ENCODE results near the gene SLC7A8. TPM values are rescaled to one million over a fixed set of nuclear protein-coding genes. Genes with fewer than 3 reads are reported as not detected.
"Not testable (repeated sequence)": the region's sequence is repeated elsewhere in the genome, so short reads cannot be mapped to it uniquely, and the experiment has no call there.

Gene SLC7A8
- polyA plus RNA-seq, 1 donor (not counting 4 experiments of a cell fraction or from before 2014, with no cell fraction given) = 29.1 TPM

DNA sequence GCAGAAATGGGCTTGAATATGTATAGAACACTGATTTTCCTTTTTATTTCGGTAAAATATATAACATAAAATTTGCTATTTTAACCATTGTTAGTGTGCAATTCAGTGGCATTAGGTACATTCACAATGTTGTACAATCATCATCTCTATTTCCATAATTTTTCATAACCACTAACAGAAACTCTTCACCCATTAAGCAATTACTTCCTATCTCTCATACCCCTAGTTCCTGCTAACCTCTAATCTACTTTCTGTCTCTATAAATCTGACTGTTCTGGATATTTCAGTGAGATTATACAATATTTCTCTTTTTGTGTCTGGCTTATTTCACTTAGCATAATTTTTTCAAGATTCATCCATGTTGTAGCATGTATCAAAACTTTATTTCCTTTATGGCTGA lies 45.4 kb upstream of the SLC7A8 start:
- dilution Hi-C loops (cut with MboI; ENCODE audit: extremely low pct_ligation_motif_present, low sequenced_read_pairs) = no loop called here
- no peaks in the 10 kb centered on the region for H3K27me3 ChIP-seq (ENCODE audit: control insufficient read depth, extremely low read depth, insufficient read depth, low read length)
- H3K9me3 ChIP-seq (ENCODE audit: control insufficient read depth, low read depth, low read length) = no peaks in the 10 kb centered on the region
- H3K27ac ChIP-seq (ENCODE audit: control insufficient read depth, insufficient read depth, low read length) = no peak overlapping the region
- H2AFZ ChIP-seq (ENCODE audit: control insufficient read depth, low read length) = no peak overlapping the region
- TF ChIP-seq EZH2 (IDR thresholded peaks at IDR 0.05; ENCODE audit: low read length) = no peak
- TF ChIP-seq, protein P1, sequence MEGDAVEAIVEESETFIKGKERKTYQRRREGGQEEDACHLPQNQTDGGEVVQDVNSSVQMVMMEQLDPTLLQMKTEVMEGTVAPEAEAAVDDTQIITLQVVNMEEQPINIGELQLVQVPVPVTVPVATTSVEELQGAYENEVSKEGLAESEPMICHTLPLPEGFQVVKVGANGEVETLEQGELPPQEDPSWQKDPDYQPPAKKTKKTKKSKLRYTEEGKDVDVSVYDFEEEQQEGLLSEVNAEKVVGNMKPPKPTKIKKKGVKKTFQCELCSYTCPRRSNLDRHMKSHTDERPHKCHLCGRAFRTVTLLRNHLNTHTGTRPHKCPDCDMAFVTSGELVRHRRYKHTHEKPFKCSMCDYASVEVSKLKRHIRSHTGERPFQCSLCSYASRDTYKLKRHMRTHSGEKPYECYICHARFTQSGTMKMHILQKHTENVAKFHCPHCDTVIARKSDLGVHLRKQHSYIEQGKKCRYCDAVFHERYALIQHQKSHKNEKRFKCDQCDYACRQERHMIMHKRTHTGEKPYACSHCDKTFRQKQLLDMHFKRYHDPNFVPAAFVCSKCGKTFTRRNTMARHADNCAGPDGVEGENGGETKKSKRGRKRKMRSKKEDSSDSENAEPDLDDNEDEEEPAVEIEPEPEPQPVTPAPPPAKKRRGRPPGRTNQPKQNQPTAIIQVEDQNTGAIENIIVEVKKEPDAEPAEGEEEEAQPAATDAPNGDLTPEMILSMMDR (optimal IDR thresholded peaks at IDR 0.05 in 1 of 3, IDR thresholded peaks at IDR 0.05 in 1 of 3, conservative IDR thresholded peaks at IDR 0.05 in 1 of 3; ENCODE audit: extremely low read depth in 1 of 3, insufficient read depth in 2 of 3, low read length in 3 of 3) = no peak
- H3K9me1 ChIP-seq (ENCODE audit: control insufficient read depth, extremely low read depth, insufficient read depth, low read length) = no peaks in the 10 kb centered on the region
- FAIRE-seq (no peak), DNase-seq (ENCODE audit: low read depth, low spot score) (no peak)
- H3K9ac ChIP-seq (ENCODE audit: control insufficient read depth, extremely low read depth, insufficient read depth, low read length) = no peak overlapping the region
- peaks cover 5% of the 10 kb centered on the region for H3K4me1 ChIP-seq (ENCODE audit: control insufficient read depth, extremely low read depth, insufficient read depth, low read length)
- H3K79me2 ChIP-seq (ENCODE audit: control insufficient read depth, insufficient read depth, low read length) = no peaks in the 10 kb centered on the region
- no peak overlapping the region for H3K4me2 ChIP-seq (ENCODE audit: control insufficient read depth, extremely low read depth, insufficient read depth, low read depth, low read length)
- no peaks in the 10 kb centered on the region for H3K36me3 ChIP-seq (ENCODE audit: control insufficient read depth in 2 of 2, extremely low read depth in 1 of 2, insufficient read depth in 2 of 2, low read length in 2 of 2)
- no peak overlapping the region for H3K4me3 ChIP-seq (ENCODE audit: control insufficient read depth in 2 of 3, extremely low read depth in 1 of 3, insufficient read depth in 2 of 3, low read depth in 1 of 3, low read length in 3 of 3)
- no peaks in the 10 kb centered on the region for H4K20me1 ChIP-seq (ENCODE audit: control insufficient read depth, extremely low read depth, insufficient read depth, low read length)

DNA sequence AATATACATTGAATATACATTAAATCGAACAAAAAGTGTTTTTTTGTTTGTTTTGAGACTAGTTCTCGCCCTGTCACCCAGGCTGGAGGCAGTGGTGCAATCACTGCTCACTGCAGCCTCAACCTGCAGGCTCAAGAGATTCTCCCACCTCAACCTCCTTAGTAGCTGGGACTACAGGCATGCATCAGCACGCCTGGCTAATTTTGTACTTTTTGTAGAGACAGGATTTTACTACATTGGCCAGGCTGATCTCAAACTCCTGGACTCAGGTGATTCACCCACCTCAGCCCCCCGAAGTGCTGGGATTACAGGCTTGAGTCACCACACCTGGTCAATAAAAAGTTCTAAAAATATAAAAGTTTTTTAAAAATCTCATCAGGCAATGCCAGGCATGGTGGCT lies 44.1 kb upstream of the SLC7A8 start:
- DNase-seq (ENCODE audit: low read depth, low spot score) (no peak), FAIRE-seq (no peak)
- Histone ChIP-seq H3K9me3 (ENCODE audit: control insufficient read depth, low read depth, low read length) (no peaks in the 10 kb centered on the region), H3K4me2 (ENCODE audit: control insufficient read depth, extremely low read depth, insufficient read depth, low read depth, low read length) (no peak overlapping the region), H2AFZ (ENCODE audit: control insufficient read depth, low read length) (no peak overlapping the region), H3K27me3 (ENCODE audit: control insufficient read depth, extremely low read depth, insufficient read depth, low read length) (no peaks in the 10 kb centered on the region), H3K79me2 (ENCODE audit: control insufficient read depth, insufficient read depth, low read length) (no peaks in the 10 kb centered on the region), H3K36me3 (ENCODE audit: control insufficient read depth in 2 of 2, extremely low read depth in 1 of 2, insufficient read depth in 2 of 2, low read length in 2 of 2) (no peaks in the 10 kb centered on the region), H3K9me1 (ENCODE audit: control insufficient read depth, extremely low read depth, insufficient read depth, low read length) (no peaks in the 10 kb centered on the region), H4K20me1 (ENCODE audit: control insufficient read depth, extremely low read depth, insufficient read depth, low read length) (no peaks in the 10 kb centered on the region), H3K9ac (ENCODE audit: control insufficient read depth, extremely low read depth, insufficient read depth, low read length) (no peak overlapping the region), H3K4me1 (ENCODE audit: control insufficient read depth, extremely low read depth, insufficient read depth, low read length) (peaks cover 5% of the 10 kb centered on the region), H3K27ac (ENCODE audit: control insufficient read depth, insufficient read depth, low read length) (no peak overlapping the region), H3K4me3 (ENCODE audit: control insufficient read depth in 2 of 3, extremely low read depth in 1 of 3, insufficient read depth in 2 of 3, low read depth in 1 of 3, low read length in 3 of 3) (no peak overlapping the region)
- TF ChIP-seq EZH2 (IDR thresholded peaks at IDR 0.05; ENCODE audit: low read length) = no peak
- TF ChIP-seq, protein P1 (optimal IDR thresholded peaks at IDR 0.05 in 1 of 3, IDR thresholded peaks at IDR 0.05 in 1 of 3, conservative IDR thresholded peaks at IDR 0.05 in 1 of 3; ENCODE audit: extremely low read depth in 1 of 3, insufficient read depth in 2 of 3, low read length in 3 of 3) = no peak
- dilution Hi-C loops (cut with MboI; ENCODE audit: extremely low pct_ligation_motif_present, low sequenced_read_pairs) = no loop called here

DNA sequence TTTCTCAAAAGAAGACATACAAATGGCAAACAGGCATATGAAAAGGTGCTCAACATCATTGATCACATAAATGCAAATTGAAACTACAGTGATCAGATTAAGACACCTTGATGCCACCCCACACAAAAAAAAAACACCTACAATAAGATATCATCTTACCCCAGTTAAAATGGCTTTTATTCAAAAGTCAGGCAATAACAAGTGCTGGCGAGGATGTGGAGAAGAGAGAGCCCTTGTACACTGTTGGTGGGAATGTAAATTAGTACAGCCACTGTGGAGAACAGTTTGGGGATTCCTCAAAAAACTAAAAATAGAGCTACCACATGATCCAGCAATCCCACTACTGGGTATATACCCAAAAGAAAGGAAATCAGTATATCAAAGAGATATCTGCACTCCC lies 41.5 kb upstream of the SLC7A8 start:
- H3K4me1 ChIP-seq (ENCODE audit: control insufficient read depth, extremely low read depth, insufficient read depth, low read length); FAIRE-seq; DNase-seq (ENCODE audit: low read depth, low spot score); H3K9me1 ChIP-seq (ENCODE audit: control insufficient read depth, extremely low read depth, insufficient read depth, low read length); H3K4me2 ChIP-seq (ENCODE audit: control insufficient read depth, extremely low read depth, insufficient read depth, low read depth, low read length); H3K36me3 ChIP-seq (ENCODE audit: control insufficient read depth in 2 of 2, extremely low read depth in 1 of 2, insufficient read depth in 2 of 2, low read length in 2 of 2); H2AFZ ChIP-seq (ENCODE audit: control insufficient read depth, low read length); H4K20me1 ChIP-seq (ENCODE audit: control insufficient read depth, extremely low read depth, insufficient read depth, low read length); H3K27me3 ChIP-seq (ENCODE audit: control insufficient read depth, extremely low read depth, insufficient read depth, low read length); H3K9me3 ChIP-seq (ENCODE audit: control insufficient read depth, low read depth, low read length); H3K4me3 ChIP-seq (ENCODE audit: control insufficient read depth in 2 of 3, extremely low read depth in 1 of 3, insufficient read depth in 2 of 3, low read depth in 1 of 3, low read length in 3 of 3); H3K79me2 ChIP-seq (ENCODE audit: control insufficient read depth, insufficient read depth, low read length); H3K27ac ChIP-seq (ENCODE audit: control insufficient read depth, insufficient read depth, low read length); dilution Hi-C loops (cut with MboI; ENCODE audit: extremely low pct_ligation_motif_present, low sequenced_read_pairs); H3K9ac ChIP-seq (ENCODE audit: control insufficient read depth, extremely low read depth, insufficient read depth, low read length): not testable (repeated sequence)

Data from keratinocyte (primary cell).